Thoracic aorta (tissue), 2 donors: ENCODE measurements around the gene CRB3. TPM values are rescaled to one million over a fixed set of nuclear protein-coding genes. Genes with fewer than 3 reads are reported as not detected.
"Not testable (repeated sequence)": the region's sequence is repeated elsewhere in the genome, so short reads cannot be mapped to it uniquely, and the experiment has no call there.

Experiments used
- ATAC-seq: fragments of 150-250 bp; one replicate; pipeline ENCODE4 v1.8.0; 2017; ENCODE audit warnings: low read depth; ENCODE audit not compliant: insufficient number of reproducible peaks, low FRiP score
- DNase-seq: peaks from one replicate; pipeline ENCODE4 v3.0.0-alpha.2; 2020; ENCODE audit warnings: low spot score
- H3K27ac ChIP-seq, 2 donors: fragments of 200-600 bp; sonication (generic); 1 replicate in 1 of 2; 2 replicates in 1 of 2; pipeline ENCODE4 v1.5.1; 2016; ENCODE audit warnings: mild to moderate bottlenecking in 2 of 2, moderate library complexity in 2 of 2
- H3K27me3 ChIP-seq: fragments of 200-600 bp; sonication (generic); replicated peaks from 2 replicates; pipeline ENCODE4 v1.6.0; 2016; ENCODE audit warnings: mild to moderate bottlenecking; ENCODE audit not compliant: insufficient read depth
- H3K36me3 ChIP-seq: fragments of 200-600 bp; sonication (generic); one replicate; pipeline ENCODE4 v1.5.1; 2016
- H3K4me1 ChIP-seq, 2 donors: fragments of 200-600 bp; sonication (generic); 1 replicate in 1 of 2; 2 replicates in 1 of 2; pipeline versions ENCODE4 v1.5.1 to v1.6.0; 2016; ENCODE audit warnings: low read depth in 2 of 2, mild to moderate bottlenecking in 1 of 2; ENCODE audit not compliant: control insufficient read depth in 1 of 2
- H3K4me3 ChIP-seq: fragments of 200-600 bp; sonication (generic); 2 replicates; pipeline ENCODE4 v1.5.1; 2016; ENCODE audit warnings: mild to moderate bottlenecking
- H3K9me3 ChIP-seq: fragments of 200-600 bp; sonication (generic); 2 replicates; pipeline ENCODE4 v1.5.1; 2016
- total RNA-seq, 2 donors: library from RNA; depleted of rRNA; stranded (reverse); fragments of >200 nt; gene quantifications; one replicate each; pipeline versions ENCODE4 v1.1.0 to v1.2.3, GENCODE V29; 2016
- TF ChIP-seq, protein P1 (sequence below): fragments of 200-600 bp; sonication (generic); IDR thresholded peaks from one replicate; pipeline ENCODE4 v1.5.1; 2019; ENCODE audit warnings: antibody characterized with exemption

The CRB3 gene
- total RNA-seq, 2 donors from 2014 or later: 0.54 to 2.1 TPM

DNA sequence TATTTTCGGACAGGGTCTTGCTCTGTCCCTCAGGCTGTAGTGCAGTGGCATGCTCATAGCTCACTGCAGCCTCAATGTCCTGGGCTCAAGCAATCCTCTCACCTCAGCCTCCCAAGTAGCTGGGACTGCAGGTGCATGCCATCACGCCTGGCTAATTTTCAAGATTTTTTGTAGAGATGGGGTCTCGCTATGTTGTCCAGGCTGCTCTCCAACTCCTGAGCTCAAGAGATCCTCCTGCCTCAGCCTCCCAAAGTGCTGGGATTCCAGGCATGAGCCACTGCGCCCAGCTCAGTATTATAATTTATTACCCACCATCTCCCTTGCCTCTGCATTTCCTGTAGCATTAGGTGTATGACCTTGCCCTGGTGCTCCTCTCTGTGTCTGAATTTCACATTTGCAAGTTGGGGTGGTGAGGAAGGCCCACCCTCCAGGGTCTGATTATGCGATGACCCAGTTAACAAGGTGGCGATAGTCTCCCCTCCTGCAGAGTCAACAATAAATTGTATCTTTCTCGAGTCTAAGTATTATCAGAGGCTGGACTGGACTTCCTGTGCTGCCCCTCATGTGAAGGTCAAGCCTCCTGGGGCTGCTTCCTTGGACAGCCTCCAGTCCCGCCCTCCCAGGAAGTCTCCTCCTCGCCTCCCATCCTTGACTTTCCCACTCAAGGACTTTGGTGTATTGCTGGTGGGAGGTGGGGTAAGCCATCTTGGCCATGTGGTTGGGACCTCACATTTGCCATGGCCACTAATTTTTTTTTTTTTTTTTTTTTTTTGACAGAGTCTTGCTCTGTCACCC lies 39.5 kb downstream of the CRB3 start:
- H3K9me3 ChIP-seq: no peaks in the 10 kb centered on the region
- no peaks in the 10 kb centered on the region for H3K27me3 ChIP-seq
- no peaks in the 10 kb centered on the region for H3K36me3 ChIP-seq
- H3K27ac ChIP-seq: no peak overlapping the region
- ATAC-seq: no peak
- peaks cover 0 to 7% of the 10 kb centered on the region in 2 donors for H3K4me1 ChIP-seq
- no peak for DNase-seq
- H3K4me3 ChIP-seq: no peak overlapping the region
- TF ChIP-seq, protein P1, sequence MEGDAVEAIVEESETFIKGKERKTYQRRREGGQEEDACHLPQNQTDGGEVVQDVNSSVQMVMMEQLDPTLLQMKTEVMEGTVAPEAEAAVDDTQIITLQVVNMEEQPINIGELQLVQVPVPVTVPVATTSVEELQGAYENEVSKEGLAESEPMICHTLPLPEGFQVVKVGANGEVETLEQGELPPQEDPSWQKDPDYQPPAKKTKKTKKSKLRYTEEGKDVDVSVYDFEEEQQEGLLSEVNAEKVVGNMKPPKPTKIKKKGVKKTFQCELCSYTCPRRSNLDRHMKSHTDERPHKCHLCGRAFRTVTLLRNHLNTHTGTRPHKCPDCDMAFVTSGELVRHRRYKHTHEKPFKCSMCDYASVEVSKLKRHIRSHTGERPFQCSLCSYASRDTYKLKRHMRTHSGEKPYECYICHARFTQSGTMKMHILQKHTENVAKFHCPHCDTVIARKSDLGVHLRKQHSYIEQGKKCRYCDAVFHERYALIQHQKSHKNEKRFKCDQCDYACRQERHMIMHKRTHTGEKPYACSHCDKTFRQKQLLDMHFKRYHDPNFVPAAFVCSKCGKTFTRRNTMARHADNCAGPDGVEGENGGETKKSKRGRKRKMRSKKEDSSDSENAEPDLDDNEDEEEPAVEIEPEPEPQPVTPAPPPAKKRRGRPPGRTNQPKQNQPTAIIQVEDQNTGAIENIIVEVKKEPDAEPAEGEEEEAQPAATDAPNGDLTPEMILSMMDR: no peak

DNA sequence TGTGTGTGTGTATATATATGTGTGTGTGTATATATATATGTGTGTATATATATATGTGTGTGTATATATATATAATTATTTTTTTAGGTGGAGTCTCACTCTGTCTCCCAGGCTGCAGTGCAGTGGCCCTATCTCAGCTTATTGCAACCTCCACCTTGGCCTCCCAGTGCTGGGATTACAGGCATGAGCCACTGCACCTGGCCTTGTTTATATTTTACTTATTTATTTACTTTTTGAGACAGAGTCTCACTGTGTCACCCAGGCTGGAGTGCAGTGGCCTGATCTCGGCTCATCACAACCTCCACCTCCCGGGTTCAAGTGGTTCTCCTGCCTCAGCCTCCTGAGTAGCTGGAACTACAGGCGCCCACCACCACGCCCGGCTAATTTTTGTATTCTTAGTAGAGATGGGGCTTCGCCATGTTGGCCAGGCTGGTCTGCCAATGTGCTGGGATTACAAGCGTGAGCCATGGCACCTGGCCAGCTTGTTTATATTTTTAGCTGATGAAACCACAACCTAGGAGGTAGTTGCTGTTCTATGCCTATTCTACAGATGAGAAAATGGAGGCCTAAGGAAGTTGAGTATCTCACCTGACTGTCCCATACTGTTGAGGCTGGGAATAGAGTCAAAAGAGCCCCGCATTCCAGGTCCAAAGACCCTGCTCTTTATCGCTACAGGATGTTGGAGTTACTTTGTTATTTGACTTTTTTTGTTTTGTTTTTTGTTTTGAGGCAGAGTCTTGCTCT lies 44.1 kb downstream of the CRB3 start:
- ATAC-seq, H3K9me3 ChIP-seq, H3K4me1 ChIP-seq: not testable (repeated sequence)

DNA sequence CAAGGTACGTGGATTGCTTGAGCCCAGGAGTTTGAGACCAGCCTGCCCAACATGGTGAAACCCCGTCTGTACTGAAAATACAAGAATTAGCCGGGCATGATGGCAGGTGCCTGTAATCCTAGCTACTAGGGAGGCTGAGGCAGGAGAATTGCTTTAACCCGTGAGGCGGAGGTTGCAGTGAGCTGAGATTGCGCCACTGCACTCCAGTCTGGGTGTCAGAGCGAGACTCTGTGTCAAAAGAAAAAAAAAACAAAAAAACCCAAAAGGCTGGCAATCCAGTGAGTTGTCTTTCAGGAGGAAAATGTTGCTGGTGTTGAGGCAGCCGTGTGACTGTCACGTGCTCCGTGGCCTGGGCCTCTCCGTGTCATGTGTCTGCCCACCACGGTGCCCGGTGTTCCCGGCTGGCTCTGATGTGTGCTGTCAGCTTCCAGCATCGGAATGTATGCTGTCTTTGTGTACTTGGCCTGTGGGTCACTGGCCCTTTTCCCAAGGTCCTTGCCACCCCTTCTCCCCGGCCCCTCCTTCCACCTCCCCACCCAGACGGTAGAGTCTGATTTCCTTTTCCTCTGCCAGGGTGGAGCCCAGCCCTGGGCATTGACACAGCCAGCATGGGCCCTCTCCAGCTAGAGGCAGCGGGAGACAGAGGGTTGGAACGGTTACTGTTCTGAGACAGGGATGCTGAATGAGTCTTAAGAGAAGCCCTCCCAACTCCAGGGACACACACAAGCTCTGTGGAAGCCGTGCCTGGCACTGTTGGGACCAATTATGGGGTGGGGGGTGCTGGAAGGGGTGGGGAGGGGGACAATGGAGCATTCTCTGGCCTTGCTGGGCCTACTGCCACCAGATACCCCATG lies 45.3 kb downstream of the CRB3 start:
- Histone ChIP-seq H3K9me3 (no peaks in the 10 kb centered on the region), H3K27me3 (no peaks in the 10 kb centered on the region), H3K27ac (no peak overlapping the region), H3K4me3 (no peak overlapping the region), H3K36me3 (no peaks in the 10 kb centered on the region), H3K4me1 (no peaks in the 10 kb centered on the region)
- DNase-seq (no peak), ATAC-seq (no peak)
- TF ChIP-seq, protein P1: no peak

More for the DNA sequence above, 44.1 kb downstream of the CRB3 start:
- not testable (repeated sequence) for H3K4me3 ChIP-seq, DNase-seq, H3K27ac ChIP-seq, H3K27me3 ChIP-seq, H3K36me3 ChIP-seq

DNA sequence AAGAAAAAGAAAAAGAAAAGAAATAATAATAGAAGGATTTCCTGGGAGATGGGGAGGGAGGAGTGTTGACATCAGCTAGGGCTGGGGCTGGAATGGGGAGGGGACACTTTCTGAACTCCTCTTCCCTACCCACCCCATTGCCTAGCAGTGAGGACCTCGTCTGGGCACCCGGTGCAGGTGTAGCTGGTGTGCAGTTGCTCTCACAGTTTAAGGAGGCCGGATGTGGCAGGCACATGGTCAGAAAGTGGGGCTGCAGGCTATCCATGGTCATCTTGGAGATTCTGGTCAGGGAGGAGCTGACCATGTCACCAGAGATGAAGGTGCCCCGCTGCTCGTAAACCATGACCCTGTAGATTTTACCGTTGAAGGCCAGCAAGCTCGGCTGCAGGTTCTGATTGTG lies 46.5 kb downstream of the CRB3 start:
- ATAC-seq (no peak), DNase-seq (no peak)
- no peaks in the 10 kb centered on the region for H3K4me1 ChIP-seq
- no peaks in the 10 kb centered on the region for H3K36me3 ChIP-seq
- no peak overlapping the region for H3K27ac ChIP-seq
- H3K9me3 ChIP-seq: no peaks in the 10 kb centered on the region
- TF ChIP-seq, protein P1: no peak
- no peak overlapping the region for H3K4me3 ChIP-seq
- no peaks in the 10 kb centered on the region for H3K27me3 ChIP-seq

DNA sequence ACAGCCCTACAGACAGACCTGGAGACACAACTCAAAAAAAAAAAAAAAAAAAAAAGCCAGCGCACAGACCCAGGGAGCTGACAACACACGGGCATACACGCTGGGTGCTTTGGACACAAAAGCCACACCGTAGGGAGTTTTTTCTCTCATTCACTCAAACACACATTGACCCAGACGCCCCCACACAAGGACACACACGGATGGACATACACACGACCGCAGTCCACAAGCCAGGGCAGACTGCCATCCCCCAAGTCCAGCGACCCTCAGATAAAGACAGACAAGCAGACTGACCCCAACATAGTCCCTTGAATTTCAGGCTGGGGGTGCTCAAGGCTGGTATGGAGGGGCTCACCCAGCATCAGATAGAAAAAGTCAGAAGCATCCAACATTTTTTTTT lies 50.0 kb downstream of the CRB3 start:
- Histone ChIP-seq H3K9me3 (no peaks in the 10 kb centered on the region), H3K4me1 (peaks cover 0 to 14% of the 10 kb centered on the region in 2 donors), H3K36me3 (no peaks in the 10 kb centered on the region), H3K27ac (no peak overlapping the region), H3K4me3 (no peak overlapping the region), H3K27me3 (no peaks in the 10 kb centered on the region)
- no peak for DNase-seq
- TF ChIP-seq, protein P1: no peak
- no peak for ATAC-seq
